MCF 10A (cell line): Measurements from ENCODE around the gene SIRT3. TPM values are rescaled to one million over a fixed set of nuclear protein-coding genes. Genes with fewer than 3 reads are reported as not detected.

ENCODE experiments used
- BruUV-seq: library from RNA; stranded (reverse); fragments of 400-500 nt; replicated peaks from 2 replicates; lab custom pipeline; 2021; lab: Mats Ljungman, UMichigan
- CTCF ChIA-PET: fragments of 300-600 bp; sonication (Branson Sonifier 250); formaldehyde crosslinking; extraction: SDS; loops from one replicate; lab custom pipeline; 2021; ENCODE audit warnings: antibody characterized with exemption, inconsistent platforms; lab: Yijun Ruan, JAX
- POLR2A ChIA-PET: fragments of 300-600, 350-650 bp; sonication (Branson Sonifier 250); formaldehyde crosslinking; extraction: SDS; loops from one replicate; lab custom pipeline; 2020; ENCODE audit warnings: antibody characterized with exemption, inconsistent platforms; lab: Yijun Ruan, JAX
- DNase-seq: peaks from one replicate; pipeline ENCODE4 v3.0.0-alpha.2; 2018; ENCODE audit not compliant: unreplicated experiment
- H3K27ac Mint-ChIP-seq: one replicate; pipeline ENCODE4 v1.8.0; 2022; ENCODE audit warnings: mild to moderate bottlenecking, low read depth, mixed read lengths; ENCODE audit not compliant: unreplicated experiment
- H3K27me3 Mint-ChIP-seq: one replicate; pipeline ENCODE4 v1.8.0; 2022; ENCODE audit warnings: mixed read lengths; ENCODE audit not compliant: insufficient read depth, unreplicated experiment
- H3K36me3 Mint-ChIP-seq: one replicate; pipeline ENCODE4 v1.8.0; 2022; ENCODE audit warnings: mild to moderate bottlenecking, moderate library complexity, mixed read lengths; ENCODE audit not compliant: insufficient read depth, unreplicated experiment
- H3K4me1 Mint-ChIP-seq: one replicate; pipeline ENCODE4 v1.8.0; 2022; ENCODE audit warnings: mixed read lengths; ENCODE audit not compliant: insufficient read depth, unreplicated experiment
- H3K4me3 Mint-ChIP-seq: one replicate; pipeline ENCODE4 v1.8.0; 2022; ENCODE audit warnings: mild to moderate bottlenecking, moderate library complexity, mixed read lengths; ENCODE audit not compliant: unreplicated experiment
- H3K9me3 Mint-ChIP-seq: one replicate; pipeline ENCODE4 v1.8.0; 2022; ENCODE audit warnings: mixed read lengths; ENCODE audit not compliant: unreplicated experiment
- CTCF ChIP-seq: fragments of 200-600 bp; IDR thresholded peaks from one replicate; pipeline ENCODE4 v1.8.0; 2022; ENCODE audit warnings: antibody characterized with exemption, mild to moderate bottlenecking; ENCODE audit not compliant: unreplicated experiment
- intact Hi-C: fragments of 100-400 bp; cut with micrococcal nuclease; formaldehyde crosslinking; loops from 2 replicates; pipeline ENCODE4 v1.14.1; 2022
- total RNA-seq: library from RNA; stranded (reverse); gene quantifications from 2 replicates; pipeline ENCODE4 v1.2.3, GENCODE V29; 2022

Gene SIRT3
- total RNA-seq, 1 experiment from 2014 or later: 19.8 TPM

DNA sequence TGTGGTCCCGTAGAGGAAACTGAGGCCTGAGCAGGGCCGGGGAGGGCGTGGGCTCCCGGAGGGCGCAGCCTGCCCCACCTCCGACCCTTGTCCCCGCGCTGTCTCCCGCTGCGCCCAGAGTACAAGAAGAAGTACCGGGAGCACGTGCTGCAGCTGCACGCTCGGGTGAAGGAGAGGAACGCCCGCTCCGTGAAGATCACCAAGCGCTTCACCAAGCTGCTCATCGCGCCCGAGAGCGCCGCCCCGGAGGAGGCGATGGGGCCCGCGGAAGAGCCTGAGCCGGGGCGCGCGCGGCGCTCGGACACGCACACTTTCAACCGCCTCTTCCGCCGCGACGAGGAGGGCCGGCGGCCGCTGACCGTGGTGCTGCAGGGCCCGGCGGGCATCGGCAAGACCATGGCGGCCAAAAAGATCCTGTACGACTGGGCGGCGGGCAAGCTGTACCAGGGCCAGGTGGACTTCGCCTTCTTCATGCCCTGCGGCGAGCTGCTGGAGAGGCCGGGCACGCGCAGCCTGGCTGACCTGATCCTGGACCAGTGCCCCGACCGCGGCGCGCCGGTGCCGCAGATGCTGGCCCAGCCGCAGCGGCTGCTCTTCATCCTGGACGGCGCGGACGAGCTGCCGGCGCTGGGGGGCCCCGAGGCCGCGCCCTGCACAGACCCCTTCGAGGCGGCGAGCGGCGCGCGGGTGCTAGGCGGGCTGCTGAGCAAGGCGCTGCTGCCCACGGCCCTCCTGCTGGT, 44.0 kb upstream of the SIRT3 start:
- Mint-ChIP-seq H3K4me1 (peaks cover 6% of the 10 kb centered on the region), H3K36me3 (no peaks in the 10 kb centered on the region), H3K27ac (no peak overlapping the region), H3K9me3 (no peaks in the 10 kb centered on the region), H3K4me3 (no peak overlapping the region), H3K27me3 (peaks cover 54% of the 10 kb centered on the region)
- intact Hi-C loops: no loop called here
- no peak for TF ChIP-seq CTCF
- BruUV-seq: no TSS peak
- DNase-seq: no peak
- POLR2A ChIA-PET: no interaction called here
- CTCF ChIA-PET: interaction anchor here (1.1 to 1.6 kb wide), 2 partner anchors 37 kb away, joined by 3 to 4 read pairs; no protein-coding TSS in a partner anchor

- no peaks in the 10 kb centered on the region for H3K36me3 Mint-ChIP-seq
- BruUV-seq: no TSS peak
- no peaks in the 10 kb centered on the region for H3K9me3 Mint-ChIP-seq
- H3K4me3 Mint-ChIP-seq: no peak overlapping the region
- peaks cover 6% of the 10 kb centered on the region for H3K4me1 Mint-ChIP-seq
- DNase-seq: no peak
- intact Hi-C loops: no loop called here
- no peak for TF ChIP-seq CTCF
- no peak overlapping the region for H3K27ac Mint-ChIP-seq
- POLR2A ChIA-PET: no interaction called here
- CTCF ChIA-PET: interaction anchor here (0.6 to 1.1 kb wide), 3 partner anchors 12 to 50 kb away, joined by 3 to 5 read pairs (median 3); no protein-coding TSS in a partner anchor
- H3K27me3 Mint-ChIP-seq: peaks cover 54% of the 10 kb centered on the region
These were observed 43.2 kb upstream of the SIRT3 start for GRCh38 chr11:279040-279965.

DNA sequence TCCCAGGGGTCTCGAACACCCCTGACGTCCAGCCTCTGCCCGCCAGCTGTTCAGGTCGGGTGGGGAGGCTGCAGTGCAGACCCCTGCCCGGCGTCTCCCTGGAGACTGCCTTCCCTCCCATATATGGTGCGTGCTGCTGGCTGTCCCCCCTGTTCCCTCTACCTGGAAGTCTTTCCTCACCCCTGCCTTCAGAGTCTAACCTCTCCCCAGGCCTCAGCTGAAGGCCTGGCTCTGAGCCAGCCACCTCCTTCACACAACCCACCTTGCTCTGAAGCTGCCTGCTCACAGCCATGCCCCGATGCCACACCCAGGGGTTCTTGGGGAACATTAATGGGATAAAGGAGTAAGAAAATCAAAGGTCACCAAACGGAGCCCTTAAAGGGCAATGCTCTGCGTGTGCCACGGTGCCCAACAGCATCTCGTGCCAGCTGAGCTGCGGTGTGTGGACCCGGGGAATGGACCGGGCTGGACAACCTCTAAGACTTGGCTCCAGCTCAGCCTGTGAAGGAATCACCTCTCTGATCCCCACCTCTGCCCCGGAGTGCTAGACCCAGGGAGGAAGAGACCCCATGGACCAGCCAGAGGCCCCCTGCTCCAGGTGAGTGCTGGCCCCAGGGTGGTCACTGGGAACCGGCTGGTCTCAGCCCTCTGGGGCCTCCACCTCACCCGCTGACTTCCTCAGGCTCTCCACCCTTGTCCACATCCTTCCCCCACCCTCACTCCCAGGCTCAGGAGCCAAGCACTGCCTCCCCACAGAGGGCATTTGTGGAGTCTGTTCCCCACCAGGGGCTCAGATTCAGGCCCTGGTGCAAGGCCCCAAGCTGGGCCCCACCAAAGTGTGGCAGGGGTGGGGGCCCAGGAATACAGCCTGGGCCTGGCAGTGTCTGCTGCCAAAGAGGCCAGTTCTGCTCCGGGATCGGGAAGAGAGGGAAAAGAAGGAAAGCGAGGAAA, 42.1 kb upstream of the SIRT3 start, which contains the start of gene NLRP6:
Gene NLRP6 (plus strand): TSS at position 407 of the 951 bp plus-strand sequence. CDS start 163 bp downstream, at position 570.
- no peaks in the 10 kb centered on the region for H3K36me3 Mint-ChIP-seq
- BruUV-seq: no TSS peak
- no peak within 1 kb of the TSS for H3K4me3 Mint-ChIP-seq
- peaks cover 54% of the 10 kb centered on the region for H3K27me3 Mint-ChIP-seq
- ChIA-PET POLR2A (no interaction called here), CTCF (interaction anchor here (0.5 to 1.1 kb wide), 6 partner anchors 10 to 70 kb away, joined by 3 to 5 read pairs (median 3); no protein-coding TSS in a partner anchor)
- no peaks in the 10 kb centered on the region for H3K4me1 Mint-ChIP-seq
- intact Hi-C loops: no loop called here
- DNase-seq: no peak
- TF ChIP-seq CTCF: no peak
- H3K27ac Mint-ChIP-seq: no peak within 1 kb of the TSS
- H3K9me3 Mint-ChIP-seq: no peaks in the 10 kb centered on the region
